Esophagus mucosa (tissue), 1 donor: ENCODE results near the gene KIRREL2. TPM values are rescaled to one million over a fixed set of nuclear protein-coding genes. Genes with fewer than 3 reads are reported as not detected.

ENCODE experiments used
- ATAC-seq: fragments of 200-7000 bp; cut with Tn5 transposase; one replicate; pipeline ENCODE4 v1.9.1; 2020
- total RNA-seq: library from RNA; stranded (reverse); gene quantifications from one replicate; pipeline ENCODE4 v1.2.4, GENCODE V29; 2023
- donor health status: DM: yes; HTN: yes; CAD: no.

KIRREL2 gene
- total RNA-seq, 1 donor from 2014 or later: 0.24 TPM

DNA sequence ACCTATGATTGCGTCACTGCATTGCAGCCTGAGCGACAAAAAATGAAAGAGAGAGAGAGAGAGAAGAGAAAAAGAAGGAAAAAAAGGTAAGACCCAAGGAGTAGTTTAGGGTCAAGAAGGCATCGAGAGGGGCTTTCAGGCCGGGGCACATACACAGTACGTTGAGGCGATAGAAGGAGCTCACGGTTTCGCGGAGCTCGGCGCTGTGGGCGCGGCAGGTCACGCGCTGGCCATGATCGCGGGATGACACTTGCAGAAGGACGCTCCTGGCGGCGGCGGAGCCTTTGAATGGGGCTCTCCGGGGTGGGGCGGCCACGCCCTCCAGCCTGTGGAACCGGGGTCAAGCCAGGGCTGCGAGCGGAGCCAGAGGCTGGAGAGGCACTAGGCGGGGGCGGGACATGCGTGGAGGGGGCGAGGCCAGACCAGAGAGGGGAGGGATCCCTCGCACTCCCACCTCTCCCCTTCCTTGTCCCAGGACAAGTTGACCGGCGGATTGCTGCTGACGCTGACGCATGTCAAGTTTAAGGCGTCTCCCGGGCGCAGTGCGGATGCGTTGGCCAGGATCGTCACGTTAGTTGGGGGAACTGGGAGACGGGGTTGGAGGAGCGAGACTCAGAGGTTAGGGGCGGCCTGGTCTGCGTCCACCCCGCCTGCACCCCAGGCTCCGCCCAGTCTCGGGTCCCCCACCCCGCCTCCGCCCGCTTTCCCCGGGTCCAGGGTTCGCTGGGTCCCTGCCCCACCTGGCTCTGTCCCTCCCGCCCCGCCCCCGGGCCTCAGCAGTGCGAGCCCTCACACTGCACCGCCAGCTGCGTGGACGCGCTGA lies 11.3 kb upstream of the KIRREL2 start:
- peak; percentile 78 for ATAC-seq

DNA sequence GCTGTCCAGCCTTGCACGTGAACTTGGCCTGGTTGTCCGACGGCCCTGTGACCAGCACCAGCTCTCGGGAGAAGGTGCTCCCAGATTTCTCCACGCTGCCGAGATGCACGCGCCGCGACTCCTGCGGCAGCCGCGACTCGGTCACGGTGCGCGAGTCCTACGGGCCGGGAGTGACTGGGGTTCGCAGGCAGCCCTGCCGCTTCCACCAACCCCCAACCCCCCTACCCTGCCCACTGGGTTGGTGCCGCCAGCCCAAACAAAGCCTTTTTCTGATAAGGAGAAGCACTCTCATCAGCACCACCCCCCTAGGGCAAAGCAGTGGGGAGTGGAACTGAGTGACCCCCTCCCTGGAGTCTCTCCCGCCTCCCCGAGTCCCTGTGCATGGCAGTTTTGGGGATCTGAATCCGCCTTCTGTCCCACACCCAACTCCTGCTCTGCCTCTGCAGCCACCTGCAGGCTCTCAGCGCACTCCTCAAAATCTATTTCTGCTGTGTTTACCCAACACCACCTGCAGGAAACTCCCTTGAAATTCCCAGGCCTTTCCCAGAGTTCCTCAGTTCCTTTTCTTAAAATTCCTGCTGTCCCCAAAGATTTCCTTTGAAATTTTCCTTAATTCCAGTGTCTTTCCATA lies 10.6 kb upstream of the KIRREL2 start:
- no peak for ATAC-seq

DNA sequence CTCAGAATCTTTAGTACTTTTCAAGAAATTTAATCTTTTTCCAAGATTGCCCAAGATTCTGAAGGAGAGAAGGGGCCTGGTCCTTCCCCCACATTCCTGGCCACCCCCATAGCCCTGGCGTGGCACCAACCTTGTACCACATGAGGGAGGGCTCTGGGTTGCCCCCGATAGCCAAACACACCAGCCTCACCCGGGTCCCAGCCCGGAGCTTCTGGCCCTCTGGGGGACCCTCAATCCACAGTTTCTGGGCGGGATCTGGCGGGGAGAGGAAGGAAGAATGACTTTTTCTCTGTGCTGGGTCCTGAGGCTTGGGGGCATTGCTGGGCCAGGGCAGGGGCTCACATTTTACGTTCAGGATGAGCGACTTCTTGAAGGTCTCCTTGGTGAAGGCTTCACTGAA lies 8.8 kb upstream of the KIRREL2 start:
- ATAC-seq: no peak

DNA sequence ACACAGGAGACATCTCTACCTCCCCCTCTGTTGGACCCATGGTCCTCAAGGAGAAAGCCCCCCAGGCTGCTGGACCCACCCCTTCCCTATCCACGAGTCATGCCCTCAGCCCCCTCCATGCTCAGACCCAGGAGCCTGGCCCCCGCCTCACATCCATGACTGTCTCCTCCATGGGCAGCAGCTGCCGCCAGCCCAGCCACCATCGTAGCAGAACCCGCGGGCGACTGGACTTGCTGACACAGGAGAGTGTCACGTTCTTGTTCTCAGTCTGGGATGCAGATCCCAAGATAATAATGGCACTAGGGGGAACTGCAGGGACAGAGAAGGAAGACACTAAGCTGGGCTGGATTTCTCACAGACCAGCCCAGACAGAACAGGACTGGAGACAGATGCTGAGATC lies 8.2 kb upstream of the KIRREL2 start:
- no peak for ATAC-seq

DNA sequence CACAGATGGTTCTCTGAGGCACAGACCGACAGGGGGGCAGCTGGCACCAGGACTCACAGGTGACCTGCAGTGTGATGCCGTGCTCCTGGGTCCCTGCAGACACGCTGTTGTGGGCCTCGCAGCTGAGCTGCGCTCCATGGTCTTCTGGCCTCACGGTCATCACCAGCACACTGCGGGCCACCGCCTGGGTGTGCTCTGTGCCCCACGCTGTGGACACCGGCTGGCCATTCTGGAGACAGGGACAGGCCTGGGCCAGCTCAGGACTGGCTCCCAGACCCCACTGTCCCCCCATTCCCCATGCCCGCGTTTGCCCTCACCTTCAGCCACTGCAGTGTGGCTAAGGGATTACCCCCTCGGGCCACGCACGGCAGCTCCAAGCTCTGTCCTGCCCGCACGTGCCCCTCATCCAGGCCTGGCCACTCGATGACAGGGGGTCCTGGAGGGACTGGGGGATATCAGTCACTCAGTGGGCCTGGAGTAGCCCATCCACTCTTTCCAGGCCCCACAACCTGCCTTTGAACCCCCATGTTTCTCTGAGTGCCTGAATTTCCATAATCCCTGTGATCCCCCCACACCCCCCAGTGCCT lies 7.7 kb upstream of the KIRREL2 start:
- ATAC-seq: no peak

DNA sequence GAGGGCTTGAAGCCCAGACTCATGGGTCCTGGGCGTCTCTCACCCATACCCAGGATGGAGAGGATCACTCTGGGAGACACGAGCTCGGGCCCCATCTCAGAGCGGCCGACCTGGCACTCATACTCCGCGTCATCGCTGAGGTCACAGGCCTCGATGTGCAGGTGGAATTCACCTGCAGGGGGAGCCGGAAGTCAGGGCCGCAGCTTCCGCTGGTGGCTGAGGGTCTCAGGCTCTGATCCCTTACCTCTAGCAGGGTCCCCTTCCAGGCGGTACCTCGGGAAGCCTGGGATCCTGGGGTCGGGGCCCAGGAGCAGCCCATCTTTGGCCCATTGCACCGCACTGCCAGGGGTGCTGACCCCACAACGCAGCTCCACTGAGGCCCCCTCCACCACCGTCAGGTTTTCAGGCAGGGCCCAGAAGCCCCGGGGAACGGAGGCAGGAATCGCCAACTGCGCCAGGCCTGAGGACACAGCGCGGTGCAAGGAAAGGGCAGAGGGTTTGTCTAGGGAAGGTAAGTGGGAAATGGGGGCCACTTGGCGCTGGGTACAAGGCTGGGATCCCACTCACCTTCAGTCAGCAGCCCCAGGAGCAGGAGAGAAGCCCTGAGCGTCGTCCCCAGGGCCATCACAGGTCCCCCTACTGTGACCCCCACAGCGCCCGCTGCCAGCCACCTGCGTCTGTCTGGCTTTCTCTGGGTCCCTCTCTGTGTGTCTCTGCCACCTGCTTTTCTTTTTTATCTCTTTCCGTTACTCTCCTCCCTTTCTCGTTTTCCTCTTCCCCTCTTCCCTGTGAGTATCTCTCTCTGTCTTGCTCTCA lies 5.3 kb upstream of the KIRREL2 start:
- ATAC-seq: no peak

DNA sequence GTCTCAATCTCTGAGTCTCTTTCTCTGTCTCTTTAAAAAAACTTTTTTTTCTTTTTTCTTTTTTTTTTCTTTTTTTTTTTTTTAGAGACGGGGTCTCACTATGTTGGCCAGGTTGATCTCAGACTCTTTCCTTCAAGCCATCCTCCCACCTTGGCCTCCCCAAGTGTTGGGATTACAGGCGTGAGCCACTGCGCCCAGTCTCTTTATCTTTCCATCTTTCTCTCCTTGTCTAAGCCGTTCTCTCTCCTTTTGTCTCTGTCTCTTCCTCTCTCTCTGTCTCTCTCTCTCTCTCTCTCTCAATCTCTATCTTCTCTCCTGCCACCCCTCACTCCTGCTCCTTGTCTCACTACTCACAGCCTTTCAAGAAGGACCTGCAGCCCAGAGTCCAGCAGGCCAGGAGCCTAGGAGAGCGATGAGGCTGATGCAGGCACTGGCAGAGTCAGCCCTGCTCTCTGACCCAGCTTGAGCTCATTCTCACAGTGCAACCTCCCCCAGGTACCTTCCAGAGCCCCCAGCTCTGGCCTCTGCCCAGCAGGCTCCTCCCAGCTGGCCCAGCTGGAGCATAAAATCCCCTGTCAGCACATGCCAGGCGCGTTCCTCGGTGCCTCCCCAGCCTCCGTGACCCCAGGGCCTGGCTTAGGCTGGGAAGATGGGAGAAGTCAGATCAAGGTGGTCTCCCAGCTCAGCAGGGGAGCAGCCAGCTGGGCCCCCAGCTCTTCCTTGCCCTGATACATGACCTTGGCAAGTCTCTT lies 4.5 kb upstream of the KIRREL2 start, which contains the start of gene NPHS1:
NPHS1 (minus strand) TSS at position 476 of the 752 bp plus-strand sequence. CDS start 667 bp downstream, outside the sequence.
- ATAC-seq: no peak

DNA sequence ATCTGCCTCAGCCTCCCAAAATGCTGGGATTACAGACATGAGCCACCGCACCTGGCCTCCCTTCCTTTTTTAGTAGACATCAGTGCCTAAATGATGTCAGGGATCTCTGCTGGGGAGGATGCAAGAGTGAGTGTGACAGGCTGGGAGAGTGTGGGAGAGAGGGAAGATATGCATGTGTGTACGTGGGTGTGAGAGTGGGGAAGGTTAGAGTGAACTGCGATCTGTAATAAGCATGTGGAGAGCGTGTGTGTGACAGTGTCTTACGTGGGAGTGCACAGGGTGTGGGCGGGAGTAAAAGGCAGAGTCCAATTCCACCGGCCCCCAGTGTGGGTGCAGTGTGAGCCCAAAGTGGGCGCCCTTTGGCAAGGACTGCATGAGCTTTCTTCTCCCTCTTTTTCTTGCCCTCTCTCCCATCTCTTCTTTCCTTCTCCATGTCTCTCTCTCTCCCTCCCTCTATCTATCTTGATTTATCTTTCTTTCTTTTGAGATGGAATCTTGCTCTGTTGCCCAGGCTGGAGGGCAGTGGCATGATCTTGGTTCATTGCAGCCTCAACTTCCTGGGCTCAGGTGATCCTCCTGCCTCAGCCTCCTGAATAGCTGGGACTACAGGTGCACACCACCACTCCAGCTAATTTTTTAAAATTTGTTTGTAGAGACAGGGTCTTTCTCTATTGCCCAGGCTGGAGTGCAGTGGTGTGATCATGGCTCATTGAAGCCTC lies 3.5 kb upstream of the KIRREL2 start:
- no peak for ATAC-seq

DNA sequence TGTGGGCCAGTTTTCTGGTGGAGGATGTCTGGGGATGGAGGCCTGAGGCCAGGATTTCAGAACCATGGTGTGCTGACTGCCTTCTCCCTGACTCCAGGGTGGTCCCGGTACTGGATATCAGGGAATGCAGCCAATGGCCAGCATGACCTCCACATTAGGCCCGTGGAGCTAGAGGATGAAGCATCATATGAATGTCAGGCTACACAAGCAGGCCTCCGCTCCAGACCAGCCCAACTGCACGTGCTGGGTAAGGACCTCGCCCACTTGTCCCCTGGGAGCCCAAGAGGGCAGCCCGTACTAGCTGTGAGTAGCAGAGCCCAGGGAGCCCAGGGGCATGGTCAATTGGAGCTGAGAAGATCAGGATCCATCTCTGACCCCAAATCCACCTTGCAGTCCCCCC lies 1.6 kb downstream of the KIRREL2 start:
- no peak for ATAC-seq

DNA sequence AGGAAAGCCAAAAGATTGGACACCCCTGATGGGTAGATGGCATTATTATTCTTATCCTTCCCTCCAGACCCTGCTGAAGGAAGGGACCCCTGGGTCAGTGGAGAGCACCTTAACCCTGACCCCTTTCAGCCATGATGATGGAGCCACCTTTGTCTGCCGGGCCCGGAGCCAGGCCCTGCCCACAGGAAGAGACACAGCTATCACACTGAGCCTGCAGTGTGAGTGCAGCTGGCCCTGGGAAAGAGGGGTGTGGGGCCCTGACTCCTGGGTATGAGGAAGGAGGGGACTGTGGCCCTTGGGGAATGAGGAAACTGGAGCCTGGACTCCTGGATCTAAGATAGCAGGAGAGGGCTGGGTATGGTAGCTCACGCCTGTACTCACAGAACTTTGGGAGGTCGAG lies 2.7 kb downstream of the KIRREL2 start:
- no peak for ATAC-seq

DNA sequence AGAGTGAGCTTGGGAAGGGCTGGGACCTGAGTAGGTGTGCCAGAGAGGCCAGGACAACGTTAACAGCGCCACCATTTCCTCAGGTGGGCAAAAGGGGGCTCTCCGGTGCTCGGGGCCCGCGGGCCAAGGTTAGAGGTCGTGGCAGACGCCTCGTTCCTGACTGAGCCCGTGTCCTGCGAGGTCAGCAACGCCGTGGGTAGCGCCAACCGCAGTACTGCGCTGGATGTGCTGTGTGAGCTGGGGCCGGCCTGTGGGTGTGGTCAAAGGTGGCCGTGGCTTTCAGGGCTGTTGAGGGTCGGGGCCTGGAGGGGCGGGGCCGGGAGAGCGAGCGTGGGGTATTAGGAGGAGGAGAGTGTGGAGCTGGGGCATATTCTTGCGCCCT lies 3.7 kb downstream of the KIRREL2 start:
- ATAC-seq: no peak

DNA sequence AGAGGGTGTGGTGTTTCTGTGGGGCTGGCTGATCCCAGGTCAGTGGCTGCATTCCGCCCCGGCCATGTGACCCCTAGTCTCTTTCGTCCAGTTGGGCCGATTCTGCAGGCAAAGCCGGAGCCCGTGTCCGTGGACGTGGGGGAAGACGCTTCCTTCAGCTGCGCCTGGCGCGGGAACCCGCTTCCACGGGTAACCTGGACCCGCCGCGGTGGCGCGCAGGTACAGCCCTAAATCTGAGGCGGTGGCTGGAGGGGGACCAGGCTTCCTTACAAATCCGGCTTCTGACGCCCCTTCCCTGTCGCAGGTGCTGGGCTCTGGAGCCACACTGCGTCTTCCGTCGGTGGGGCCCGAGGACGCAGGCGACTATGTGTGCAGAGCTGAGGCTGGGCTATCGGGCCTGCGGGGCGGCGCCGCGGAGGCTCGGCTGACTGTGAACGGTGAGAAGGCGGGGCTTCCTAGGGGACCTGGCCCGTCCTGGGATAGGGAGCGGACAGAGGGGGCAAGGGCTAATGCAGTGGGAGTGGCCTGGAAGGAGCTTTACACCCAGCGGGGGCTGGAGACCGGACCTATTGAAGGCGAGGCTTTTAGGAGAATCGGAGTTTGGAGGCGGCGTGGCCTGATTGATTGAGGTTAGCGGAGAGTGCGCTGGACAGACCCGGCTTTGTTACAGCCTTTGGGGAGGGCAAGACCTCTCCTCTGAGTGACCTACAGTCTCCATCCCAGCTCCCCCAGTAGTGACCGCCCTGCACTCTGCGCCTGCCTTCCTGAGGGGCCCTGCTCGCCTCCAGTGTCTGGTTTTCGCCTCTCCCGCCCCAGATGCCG lies 4.3 kb downstream of the KIRREL2 start:
- no peak for ATAC-seq

DNA sequence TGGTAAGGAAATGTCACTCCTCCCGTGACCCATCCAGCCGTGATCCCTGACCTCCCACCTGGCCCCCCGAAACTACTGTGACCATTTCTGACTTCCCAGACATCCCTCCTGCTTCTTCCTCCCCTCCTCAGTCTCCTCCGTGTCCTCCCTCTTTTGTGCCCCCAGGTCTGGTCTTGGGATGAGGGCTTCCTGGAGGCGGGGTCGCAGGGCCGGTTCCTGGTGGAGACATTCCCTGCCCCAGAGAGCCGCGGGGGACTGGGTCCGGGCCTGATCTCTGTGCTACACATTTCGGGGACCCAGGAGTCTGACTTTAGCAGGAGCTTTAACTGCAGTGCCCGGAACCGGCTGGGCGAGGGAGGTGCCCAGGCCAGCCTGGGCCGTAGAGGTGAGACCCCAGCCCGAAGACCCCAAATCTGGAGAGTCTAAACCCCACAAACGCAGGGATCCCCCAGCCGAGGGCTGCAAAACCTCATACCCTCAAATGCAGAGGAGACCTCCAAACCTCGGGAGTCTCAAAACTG lies 5.0 kb downstream of the KIRREL2 start:
- no peak for ATAC-seq

DNA sequence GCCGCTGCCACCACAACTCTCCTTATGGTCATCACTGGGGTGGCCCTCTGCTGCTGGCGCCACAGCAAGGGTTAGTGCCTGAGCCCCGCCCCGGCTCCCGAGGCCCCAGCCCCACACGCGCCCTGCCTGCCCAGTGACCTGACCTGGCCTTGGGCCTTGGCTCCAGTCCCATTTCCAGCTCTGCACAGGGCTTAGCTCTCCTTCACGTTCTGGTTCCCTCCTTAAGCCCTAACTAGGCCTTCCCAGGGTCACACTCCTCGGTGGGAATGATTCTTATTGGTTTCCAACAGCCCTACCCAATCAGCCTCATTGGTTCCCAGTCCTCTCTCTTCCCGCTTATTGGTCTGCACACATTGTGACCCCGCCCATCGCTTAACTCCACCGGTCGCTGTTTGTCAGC lies 5.8 kb downstream of the KIRREL2 start:
- no peak for ATAC-seq

DNA sequence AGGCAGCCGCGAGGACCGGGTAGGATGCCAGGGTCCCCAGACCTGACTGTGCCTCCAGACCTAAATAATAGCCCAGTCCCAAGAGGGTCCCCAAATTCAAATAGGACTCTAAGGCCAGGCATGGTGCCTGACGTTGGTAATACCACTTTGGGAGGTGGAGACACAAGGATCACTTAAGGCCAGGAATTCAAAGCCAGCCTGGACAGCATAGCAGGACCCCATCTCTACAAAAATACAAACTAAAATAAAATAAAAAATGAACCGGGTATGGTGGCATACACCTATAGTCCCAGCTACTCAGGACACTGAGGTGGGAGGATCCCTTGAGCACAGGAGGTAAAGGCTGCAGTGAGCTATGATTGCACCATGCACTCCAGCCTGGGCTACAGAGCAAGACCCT lies 6.3 kb downstream of the KIRREL2 start:
- ATAC-seq: no peak

DNA sequence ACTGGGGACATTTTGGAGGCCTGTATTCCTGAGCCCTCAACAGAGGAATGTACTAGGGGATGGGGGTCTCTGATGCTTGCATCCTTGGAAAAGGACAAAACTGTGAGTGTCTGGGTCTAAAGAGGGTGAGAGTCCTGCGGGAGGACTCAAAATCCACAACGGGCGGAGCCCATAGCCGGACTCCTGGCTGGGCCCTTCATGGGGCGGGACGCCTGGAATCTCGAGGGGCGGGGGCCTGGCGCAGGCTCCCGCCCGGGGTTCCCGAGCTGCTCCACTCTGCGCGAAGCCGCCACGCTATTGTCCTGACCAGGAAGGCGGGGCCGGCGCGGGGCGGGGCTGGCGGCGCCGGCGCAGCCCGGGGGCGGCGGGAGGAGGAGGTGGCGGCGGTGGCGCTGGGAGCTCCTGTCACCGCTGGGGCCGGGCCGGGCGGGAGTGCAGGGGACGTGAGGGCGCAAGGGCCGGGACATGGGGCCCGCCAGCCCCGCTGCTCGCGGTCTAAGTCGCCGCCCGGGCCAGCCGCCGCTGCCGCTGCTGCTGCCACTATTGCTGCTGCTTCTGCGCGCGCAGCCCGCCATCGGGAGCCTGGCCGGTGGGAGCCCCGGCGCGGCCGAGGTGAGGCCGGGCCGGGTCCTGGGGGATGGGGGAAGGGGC lies 11.6 kb downstream of the KIRREL2 start, which contains the start of gene APLP1:
APLP1 (plus strand) TSS at position 403 of the 651 bp plus-strand sequence; CDS start at position 466, 63 bp downstream.
- ATAC-seq: peak; percentile 65

DNA sequence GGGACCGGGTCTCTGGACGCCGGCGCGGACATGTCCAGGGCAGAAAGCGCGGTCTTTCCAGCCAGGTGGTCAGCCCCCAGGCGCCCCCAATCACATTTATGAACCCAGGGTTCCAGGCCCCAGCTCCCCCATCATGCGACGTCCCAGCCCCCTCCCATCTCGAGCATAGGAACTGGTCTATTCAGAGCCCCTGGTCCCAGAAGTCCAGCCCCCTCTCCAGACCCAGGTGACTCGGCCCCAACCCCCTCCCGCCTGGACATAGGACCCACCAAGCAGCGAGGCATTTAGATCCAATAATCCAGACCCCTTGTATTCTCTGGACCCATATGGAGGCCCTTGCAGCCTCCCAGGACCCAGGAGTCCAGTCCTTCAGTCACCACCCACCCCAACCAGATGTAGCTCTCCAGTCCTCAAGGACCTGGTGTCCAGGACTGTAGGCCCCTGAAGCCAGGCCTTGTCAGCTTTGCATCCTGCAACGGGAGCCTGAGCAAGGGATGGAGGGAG lies 12.2 kb downstream of the KIRREL2 start:
- no peak for ATAC-seq

DNA sequence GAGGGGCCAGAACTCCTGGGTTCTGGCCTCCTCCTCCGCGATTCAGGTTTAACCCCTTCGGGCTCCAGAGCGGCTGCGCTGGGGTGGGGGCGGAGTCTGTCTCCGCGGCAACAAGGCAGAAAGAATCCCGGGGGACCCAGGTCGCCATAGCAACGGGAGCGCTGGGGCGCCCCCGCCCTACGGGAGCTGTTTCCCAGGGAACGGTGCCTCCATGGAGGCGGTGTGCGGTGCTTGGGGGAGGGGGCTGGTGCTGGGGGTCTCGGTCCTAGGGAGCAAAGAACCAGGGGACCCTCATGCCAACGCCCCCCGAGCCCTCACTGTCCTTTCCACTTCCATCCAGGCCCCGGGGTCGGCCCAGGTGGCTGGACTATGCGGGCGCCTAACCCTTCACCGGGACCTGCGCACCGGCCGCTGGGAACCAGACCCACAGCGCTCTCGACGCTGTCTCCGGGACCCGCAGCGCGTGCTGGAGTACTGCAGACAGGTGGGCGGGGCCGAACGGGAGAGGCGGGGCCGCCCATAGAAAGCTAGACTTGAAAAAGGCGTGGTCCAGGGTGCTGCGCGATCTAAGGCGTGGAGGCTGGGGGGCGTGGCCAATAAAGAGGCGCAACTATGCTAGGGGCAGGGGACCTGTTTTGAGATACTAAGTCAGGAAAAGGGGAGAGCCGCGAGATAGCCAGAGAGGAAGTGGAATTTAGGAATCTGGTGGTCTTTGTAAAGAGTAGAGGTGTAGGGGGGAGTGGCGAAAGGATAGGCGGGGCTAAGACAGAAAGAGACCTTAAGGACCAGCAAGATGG lies 12.8 kb downstream of the KIRREL2 start:
- ATAC-seq: peak; percentile 64
